ENCODE data around the gene FCMR. TPM values are rescaled to one million over a fixed set of nuclear protein-coding genes. Genes with fewer than 3 reads are reported as not detected.
A peak's percentile ranks its signal among the peaks of the same experiment; 100 is the strongest.

Gene FCMR
- total RNA-seq, 2 donors from 2014 or later = not detected

DNA sequence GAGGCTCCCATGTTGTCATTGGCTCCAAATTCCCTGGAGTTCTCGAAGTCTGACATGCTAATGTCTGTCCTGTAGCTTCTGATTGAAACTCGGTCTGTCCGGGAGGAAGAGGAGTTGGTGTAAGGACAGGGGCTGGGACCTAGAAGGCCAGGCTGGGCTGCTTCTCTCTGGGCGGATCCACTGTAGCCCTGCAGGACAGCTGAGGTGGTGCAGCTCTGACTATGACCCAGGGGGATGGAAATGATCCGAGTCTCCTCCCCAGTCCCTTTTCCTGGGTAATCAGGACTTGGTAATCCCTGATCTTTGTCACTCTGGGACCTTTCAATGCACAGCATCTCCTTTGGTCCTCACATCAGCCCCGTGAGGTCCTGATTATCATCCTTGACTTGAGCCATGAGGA, 10.0 kb upstream of the FCMR start:
- H3K27ac ChIP-seq (ENCODE audit: low read depth, low read length) = no peak overlapping the region
- no peak overlapping the region for H3K4me3 ChIP-seq (ENCODE audit: low read length)
- H3K9me3 Mint-ChIP-seq = no peaks in the 10 kb centered on the region
- H3K27me3 Mint-ChIP-seq (ENCODE audit: insufficient read depth) = peaks cover 1% of the 10 kb centered on the region
- peak; percentile 77 for DNase-seq
- H3K27me3 ChIP-seq (ENCODE audit: control insufficient read depth, insufficient read depth, low read length, poor library complexity, severe bottlenecking) = no peaks in the 10 kb centered on the region
- H3K36me3 Mint-ChIP-seq (ENCODE audit: low read depth) = no peaks in the 10 kb centered on the region
- H3K4me1 Mint-ChIP-seq = no peaks in the 10 kb centered on the region
- H3K27ac Mint-ChIP-seq = no peak overlapping the region
- TF ChIP-seq, protein P1, sequence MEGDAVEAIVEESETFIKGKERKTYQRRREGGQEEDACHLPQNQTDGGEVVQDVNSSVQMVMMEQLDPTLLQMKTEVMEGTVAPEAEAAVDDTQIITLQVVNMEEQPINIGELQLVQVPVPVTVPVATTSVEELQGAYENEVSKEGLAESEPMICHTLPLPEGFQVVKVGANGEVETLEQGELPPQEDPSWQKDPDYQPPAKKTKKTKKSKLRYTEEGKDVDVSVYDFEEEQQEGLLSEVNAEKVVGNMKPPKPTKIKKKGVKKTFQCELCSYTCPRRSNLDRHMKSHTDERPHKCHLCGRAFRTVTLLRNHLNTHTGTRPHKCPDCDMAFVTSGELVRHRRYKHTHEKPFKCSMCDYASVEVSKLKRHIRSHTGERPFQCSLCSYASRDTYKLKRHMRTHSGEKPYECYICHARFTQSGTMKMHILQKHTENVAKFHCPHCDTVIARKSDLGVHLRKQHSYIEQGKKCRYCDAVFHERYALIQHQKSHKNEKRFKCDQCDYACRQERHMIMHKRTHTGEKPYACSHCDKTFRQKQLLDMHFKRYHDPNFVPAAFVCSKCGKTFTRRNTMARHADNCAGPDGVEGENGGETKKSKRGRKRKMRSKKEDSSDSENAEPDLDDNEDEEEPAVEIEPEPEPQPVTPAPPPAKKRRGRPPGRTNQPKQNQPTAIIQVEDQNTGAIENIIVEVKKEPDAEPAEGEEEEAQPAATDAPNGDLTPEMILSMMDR (conservative IDR thresholded peaks at IDR 0.05) = peak; percentile 66
- H3K4me3 Mint-ChIP-seq = no peak overlapping the region
- H3K9me3 ChIP-seq (ENCODE audit: control insufficient read depth, low read length) = no peaks in the 10 kb centered on the region
- 82 to 85% methylated on average over 6 of the region's 6 CpGs for WGBS, 2 experiments (ENCODE audit: insufficient coverage in 1 of 2, insufficient read length in 1 of 2)
- no peaks in the 10 kb centered on the region for H3K4me1 ChIP-seq (ENCODE audit: control insufficient read depth, insufficient read depth, low read length)
- H3K36me3 ChIP-seq (ENCODE audit: control insufficient read depth, insufficient read depth, low read length) = no peaks in the 10 kb centered on the region
- H3K9ac ChIP-seq (ENCODE audit: extremely low read depth, low read length, poor library complexity, severe bottlenecking) = no peak overlapping the region

DNA sequence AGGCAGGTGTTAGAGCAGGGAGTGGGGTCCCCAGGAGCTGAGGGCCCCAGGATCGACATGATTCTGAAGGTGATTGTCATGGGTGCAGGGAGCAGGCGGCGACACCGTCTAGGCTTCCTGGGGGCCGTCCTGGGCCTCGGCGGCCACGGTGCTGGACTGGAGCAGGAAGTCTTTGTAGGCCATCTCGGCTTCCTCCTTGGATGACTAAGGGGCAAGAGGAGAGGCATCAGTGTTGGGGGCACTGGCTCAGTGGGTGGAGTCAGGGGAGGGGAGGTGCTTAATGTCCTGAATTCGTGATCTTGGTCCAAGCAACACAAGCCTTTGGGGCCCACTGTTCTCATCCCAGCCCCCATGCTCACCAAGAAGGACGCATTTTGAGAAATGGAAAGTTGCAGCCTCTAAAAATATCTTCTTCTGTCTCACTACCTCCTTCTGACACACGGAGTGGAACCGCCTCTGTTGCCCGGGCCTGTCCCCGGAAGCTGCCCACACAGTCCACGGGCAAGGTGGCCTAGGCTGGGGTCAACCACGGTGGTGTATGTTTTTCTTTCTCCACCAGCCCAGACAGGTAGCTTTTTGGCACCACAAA, 8.6 kb upstream of the FCMR start:
- Histone ChIP-seq H3K27ac (ENCODE audit: low read depth, low read length) (no peak overlapping the region), H3K4me3 (ENCODE audit: low read length) (no peak overlapping the region), H3K9ac (ENCODE audit: extremely low read depth, low read length, poor library complexity, severe bottlenecking) (no peak overlapping the region), H3K4me1 (ENCODE audit: control insufficient read depth, insufficient read depth, low read length) (no peaks in the 10 kb centered on the region), H3K27me3 (ENCODE audit: control insufficient read depth, insufficient read depth, low read length, poor library complexity, severe bottlenecking) (no peaks in the 10 kb centered on the region), H3K9me3 (ENCODE audit: control insufficient read depth, low read length) (no peaks in the 10 kb centered on the region), H3K36me3 (ENCODE audit: control insufficient read depth, insufficient read depth, low read length) (no peaks in the 10 kb centered on the region)
- H3K27ac Mint-ChIP-seq = no peak overlapping the region
- H3K9me3 Mint-ChIP-seq = no peaks in the 10 kb centered on the region
- H3K36me3 Mint-ChIP-seq (ENCODE audit: low read depth) = no peaks in the 10 kb centered on the region
- 95% methylated on average over 6 to 17 of the region's 17 CpGs for WGBS, 2 experiments (ENCODE audit: insufficient coverage in 1 of 2, insufficient read length in 1 of 2)
- H3K4me1 Mint-ChIP-seq = no peaks in the 10 kb centered on the region
- H3K27me3 Mint-ChIP-seq (ENCODE audit: insufficient read depth) = peaks cover 1% of the 10 kb centered on the region
- DNase-seq = no peak
- TF ChIP-seq, protein P1 (conservative IDR thresholded peaks at IDR 0.05) = no peak
- H3K4me3 Mint-ChIP-seq = no peak overlapping the region

DNA sequence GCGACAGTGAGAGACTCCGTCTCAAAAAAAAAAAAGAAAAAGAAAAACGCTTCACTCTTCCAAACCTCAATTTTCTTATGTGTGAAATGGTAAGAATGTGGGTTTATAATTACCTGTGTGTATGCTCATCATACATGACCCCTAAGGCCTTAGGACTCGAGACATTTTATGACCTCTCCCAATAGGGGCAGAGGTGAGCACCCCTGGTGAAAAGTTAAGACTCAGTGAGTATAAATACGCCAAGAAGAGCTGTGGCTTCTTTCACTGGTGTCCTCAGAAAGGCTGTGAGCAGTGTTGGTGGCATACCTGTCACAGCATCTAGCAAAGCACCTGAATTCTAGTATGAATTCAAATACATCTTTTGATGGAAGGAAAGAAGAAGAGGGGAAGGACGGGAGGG, 7.8 kb upstream of the FCMR start:
- H3K27ac Mint-ChIP-seq = no peak overlapping the region
- peaks cover 1% of the 10 kb centered on the region for H3K27me3 Mint-ChIP-seq (ENCODE audit: insufficient read depth)
- DNase-seq = no peak

More for the DNA sequence above, 7.8 kb upstream of the FCMR start:
- no peaks in the 10 kb centered on the region for H3K9me3 Mint-ChIP-seq
- TF ChIP-seq, protein P1 (conservative IDR thresholded peaks at IDR 0.05) = peak; percentile 29
- Histone ChIP-seq H3K27me3 (ENCODE audit: control insufficient read depth, insufficient read depth, low read length, poor library complexity, severe bottlenecking) (no peaks in the 10 kb centered on the region), H3K4me1 (ENCODE audit: control insufficient read depth, insufficient read depth, low read length) (no peaks in the 10 kb centered on the region), H3K9ac (ENCODE audit: extremely low read depth, low read length, poor library complexity, severe bottlenecking) (no peak overlapping the region), H3K9me3 (ENCODE audit: control insufficient read depth, low read length) (no peaks in the 10 kb centered on the region), H3K4me3 (ENCODE audit: low read length) (no peak overlapping the region), H3K36me3 (ENCODE audit: control insufficient read depth, insufficient read depth, low read length) (no peaks in the 10 kb centered on the region), H3K27ac (ENCODE audit: low read depth, low read length) (no peak overlapping the region)
- no peaks in the 10 kb centered on the region for H3K36me3 Mint-ChIP-seq (ENCODE audit: low read depth)
- WGBS, 2 experiments (ENCODE audit: insufficient coverage in 1 of 2, insufficient read length in 1 of 2) = 92% methylated on average over 6 of the region's 6 CpGs; no CpG with 5 or more reads in 1 of the 2 experiments
- H3K4me1 Mint-ChIP-seq = no peaks in the 10 kb centered on the region
- H3K4me3 Mint-ChIP-seq = no peak overlapping the region
